Activated CD8-positive, alpha-beta memory T cell treated with anti-CD3 and anti-CD28 coated beads, Interleukin-2, amount 10 ng/mL, durations not matched to agents 7 days and 5 days (primary cell): ENCODE measurements around the gene PHF21B. TPM values are rescaled to one million over a fixed set of nuclear protein-coding genes. Genes with fewer than 3 reads are reported as not detected.
"Not testable (repeated sequence)": the region's sequence is repeated elsewhere in the genome, so short reads cannot be mapped to it uniquely, and the experiment has no call there.

Source experiments
- ATAC-seq: fragments of 150-1000 bp; cut with Tn5 transposase; one replicate; pipeline ENCODE4 v1.10.0; 2021; ENCODE audit warnings: moderate library complexity
- CTCF ChIA-PET: fragments of 350-600 bp; sonication (Branson Sonifier 250); formaldehyde crosslinking; loops from one replicate; lab custom pipeline; 2021; ENCODE audit warnings: antibody characterized with exemption; lab: Charles Lee
- DNase-seq: peaks from one replicate; pipeline ENCODE4 v3.0.0-alpha.2; 2020
- H3K27ac Mint-ChIP-seq: one replicate; pipeline ENCODE4 v1.8.0; 2021; ENCODE audit warnings: mild to moderate bottlenecking, mixed read lengths
- H3K27me3 Mint-ChIP-seq: one replicate; pipeline ENCODE4 v1.8.0; 2021; ENCODE audit warnings: mixed read lengths
- H3K36me3 Mint-ChIP-seq: one replicate; pipeline ENCODE4 v1.8.0; 2021; ENCODE audit warnings: mild to moderate bottlenecking, mixed read lengths
- H3K4me1 Mint-ChIP-seq: one replicate; pipeline ENCODE4 v1.8.0; 2021; ENCODE audit warnings: mixed read lengths
- H3K4me3 Mint-ChIP-seq: one replicate; pipeline ENCODE4 v1.8.0; 2021; ENCODE audit warnings: mild to moderate bottlenecking, moderate library complexity, mixed read lengths
- H3K9me3 Mint-ChIP-seq: one replicate; pipeline ENCODE4 v1.8.0; 2022; ENCODE audit warnings: low read depth, mixed read lengths
- total RNA-seq, 2 experiments: library from RNA; stranded (reverse); gene quantifications; one replicate each; pipeline ENCODE4 v1.2.3, GENCODE V29; 2021

The PHF21B gene
- total RNA-seq = under 1 TPM; 0.84 to 0.93 TPM

- DNase-seq = peak; percentile 53
- ATAC-seq = peak; percentile 70
- H3K4me1 Mint-ChIP-seq = peaks cover 13% of the 10 kb centered on the region
- peak within 1 kb of the TSS; percentile 67 for H3K4me3 Mint-ChIP-seq
- peak within 1 kb of the TSS; percentile 6 for H3K27ac Mint-ChIP-seq
- H3K36me3 Mint-ChIP-seq = no peaks in the 10 kb centered on the region
- H3K9me3 Mint-ChIP-seq = no peaks in the 10 kb centered on the region
- peaks cover 64% of the 10 kb centered on the region for H3K27me3 Mint-ChIP-seq
- CTCF ChIA-PET = no interaction called here
These were observed at the start of gene PHF21B for GRCh38 chr22:45009606-45010531. Gene PHF21B (minus strand): TSS chr22:45010005. CDS start chr22:45009549, 456 bp downstream.

- no peak for DNase-seq
- no peak overlapping the region for H3K27ac Mint-ChIP-seq
- no peaks in the 10 kb centered on the region for H3K9me3 Mint-ChIP-seq
- H3K4me1 Mint-ChIP-seq = peaks cover 16% of the 10 kb centered on the region
- no peaks in the 10 kb centered on the region for H3K36me3 Mint-ChIP-seq
- no peak overlapping the region for H3K4me3 Mint-ChIP-seq
- peaks cover 6% of the 10 kb centered on the region for H3K27me3 Mint-ChIP-seq
- no peak for ATAC-seq
- CTCF ChIA-PET = no interaction called here
These were observed 49.5 kb upstream of the PHF21B start for GRCh38 chr22:45059296-45059695.

GRCh38 chr22:45058622-45058912, 48.8 kb upstream of the PHF21B start:
- Mint-ChIP-seq H3K27me3 (peaks cover 6% of the 10 kb centered on the region), H3K9me3 (no peaks in the 10 kb centered on the region), H3K27ac (no peak overlapping the region), H3K36me3 (no peaks in the 10 kb centered on the region), H3K4me1 (peaks cover 9% of the 10 kb centered on the region), H3K4me3 (no peak overlapping the region)
- CTCF ChIA-PET = interaction anchor here (1.2 kb wide), 1 partner anchor 36 kb away, joined by 3 read pairs; no protein-coding TSS in a partner anchor
- ATAC-seq (no peak), DNase-seq (no peak)

- CTCF ChIA-PET = no interaction called here
- peaks cover 9% of the 10 kb centered on the region for H3K4me1 Mint-ChIP-seq
- H3K36me3 Mint-ChIP-seq = no peaks in the 10 kb centered on the region
- no peak overlapping the region for H3K27ac Mint-ChIP-seq
- H3K4me3 Mint-ChIP-seq = no peak overlapping the region
- H3K9me3 Mint-ChIP-seq = no peaks in the 10 kb centered on the region
- DNase-seq = no peak
- ATAC-seq = no peak
- peaks cover 19% of the 10 kb centered on the region for H3K27me3 Mint-ChIP-seq
These were observed 46.1 kb upstream of the PHF21B start for GRCh38 chr22:45055936-45056335.

GRCh38 chr22:45053571-45053970, 43.8 kb upstream of the PHF21B start:
- DNase-seq (no peak), ATAC-seq (no peak)
- H3K27ac Mint-ChIP-seq = no peak overlapping the region
- CTCF ChIA-PET = no interaction called here
- H3K36me3 Mint-ChIP-seq = no peaks in the 10 kb centered on the region
- H3K4me1 Mint-ChIP-seq = peaks cover 7% of the 10 kb centered on the region
- peaks cover 19% of the 10 kb centered on the region for H3K27me3 Mint-ChIP-seq
- H3K4me3 Mint-ChIP-seq = no peak overlapping the region
- no peaks in the 10 kb centered on the region for H3K9me3 Mint-ChIP-seq

- no peak overlapping the region for H3K27ac Mint-ChIP-seq
- H3K9me3 Mint-ChIP-seq = no peaks in the 10 kb centered on the region
- CTCF ChIA-PET = no interaction called here
- no peak overlapping the region for H3K4me3 Mint-ChIP-seq
- no peaks in the 10 kb centered on the region for H3K36me3 Mint-ChIP-seq
- H3K4me1 Mint-ChIP-seq = peaks cover 2% of the 10 kb centered on the region
- DNase-seq (no peak), ATAC-seq (no peak)
- H3K27me3 Mint-ChIP-seq = peaks cover 19% of the 10 kb centered on the region
These were observed 43.3 kb upstream of the PHF21B start for GRCh38 chr22:45053094-45053493.

- peaks cover 20% of the 10 kb centered on the region for H3K27me3 Mint-ChIP-seq
- H3K36me3 Mint-ChIP-seq, DNase-seq, H3K4me3 Mint-ChIP-seq, CTCF ChIA-PET, H3K4me1 Mint-ChIP-seq, H3K27ac Mint-ChIP-seq, ATAC-seq, H3K9me3 Mint-ChIP-seq: not testable (repeated sequence)
These were observed 42.9 kb upstream of the PHF21B start for GRCh38 chr22:45052665-45053064.

- H3K4me1 Mint-ChIP-seq = no peaks in the 10 kb centered on the region
- CTCF ChIA-PET = no interaction called here
- ATAC-seq = no peak
- H3K9me3 Mint-ChIP-seq = peaks cover under 1% of the 10 kb centered on the region
- no peak overlapping the region for H3K27ac Mint-ChIP-seq
- DNase-seq = no peak
- no peaks in the 10 kb centered on the region for H3K36me3 Mint-ChIP-seq
- peaks cover 24% of the 10 kb centered on the region for H3K27me3 Mint-ChIP-seq
- no peak overlapping the region for H3K4me3 Mint-ChIP-seq
These were observed 42.1 kb upstream of the PHF21B start for GRCh38 chr22:45051946-45052345.

GRCh38 chr22:45051419-45051818, 41.6 kb upstream of the PHF21B start:
- Mint-ChIP-seq H3K27ac (no peak overlapping the region), H3K4me3 (no peak overlapping the region), H3K36me3 (no peaks in the 10 kb centered on the region), H3K27me3 (peaks cover 24% of the 10 kb centered on the region), H3K9me3 (peaks cover 2% of the 10 kb centered on the region), H3K4me1 (no peaks in the 10 kb centered on the region)
- DNase-seq (no peak), ATAC-seq (no peak)
- CTCF ChIA-PET = no interaction called here

- no peak overlapping the region for H3K27ac Mint-ChIP-seq
- H3K36me3 Mint-ChIP-seq = no peaks in the 10 kb centered on the region
- CTCF ChIA-PET = no interaction called here
These were observed 37.5 kb upstream of the PHF21B start for GRCh38 chr22:45047260-45047659.

GRCh38 chr22:45045208-45045607, 35.4 kb upstream of the PHF21B start:
- Mint-ChIP-seq H3K4me1 (no peaks in the 10 kb centered on the region), H3K4me3 (no peak overlapping the region), H3K27me3 (peaks cover 8% of the 10 kb centered on the region), H3K9me3 (peaks cover 2% of the 10 kb centered on the region), H3K36me3 (no peaks in the 10 kb centered on the region), H3K27ac (no peak overlapping the region)
- DNase-seq (no peak), ATAC-seq (no peak)
- CTCF ChIA-PET = no interaction called here

More at GRCh38 chr22:45047260-45047659, 37.5 kb upstream of the PHF21B start:
- ATAC-seq (no peak), DNase-seq (no peak)
- Mint-ChIP-seq H3K27me3 (peaks cover 15% of the 10 kb centered on the region), H3K4me3 (no peak overlapping the region), H3K4me1 (no peaks in the 10 kb centered on the region), H3K9me3 (peaks cover 2% of the 10 kb centered on the region)

GRCh38 chr22:45042263-45042662, 32.5 kb upstream of the PHF21B start:
- DNase-seq (no peak), ATAC-seq (no peak)
- CTCF ChIA-PET = no interaction called here
- H3K4me1 Mint-ChIP-seq = no peaks in the 10 kb centered on the region
- H3K27ac Mint-ChIP-seq = no peak overlapping the region
- H3K36me3 Mint-ChIP-seq = peaks cover 2% of the 10 kb centered on the region
- peaks cover 10% of the 10 kb centered on the region for H3K9me3 Mint-ChIP-seq
- H3K27me3 Mint-ChIP-seq = peaks cover 4% of the 10 kb centered on the region
- no peak overlapping the region for H3K4me3 Mint-ChIP-seq

- Mint-ChIP-seq H3K27ac (no peak overlapping the region), H3K36me3 (peaks cover 2% of the 10 kb centered on the region), H3K4me3 (no peak overlapping the region), H3K9me3 (peaks cover 8% of the 10 kb centered on the region), H3K27me3 (peaks cover 4% of the 10 kb centered on the region), H3K4me1 (no peaks in the 10 kb centered on the region)
- ATAC-seq = no peak
- no peak for DNase-seq
- CTCF ChIA-PET = no interaction called here
These were observed 29.3 kb upstream of the PHF21B start for GRCh38 chr22:45039133-45039532.

GRCh38 chr22:45036154-45036553, 26.3 kb upstream of the PHF21B start:
- H3K36me3 Mint-ChIP-seq = peaks cover 2% of the 10 kb centered on the region
- H3K9me3 Mint-ChIP-seq = peaks cover 8% of the 10 kb centered on the region
- no peak overlapping the region for H3K27ac Mint-ChIP-seq
- ATAC-seq (no peak), DNase-seq (no peak)
- H3K27me3 Mint-ChIP-seq = peaks cover 6% of the 10 kb centered on the region
- no peak overlapping the region for H3K4me3 Mint-ChIP-seq
- CTCF ChIA-PET = no interaction called here
- H3K4me1 Mint-ChIP-seq = no peaks in the 10 kb centered on the region
